B cell (primary cell): ENCODE results near the gene AHDC1. TPM values are rescaled to one million over a fixed set of nuclear protein-coding genes. Genes with fewer than 3 reads are reported as not detected.

Experiments
- ATAC-seq: fragments of 200-7000 bp; cut with Tn5 transposase; one replicate; pipeline ENCODE4 v1.10.0; 2021; ENCODE audit warnings: low read depth, mild to moderate bottlenecking, moderate number of reproducible peaks, moderate library complexity
- CTCF ChIA-PET: fragments of 350-600 bp; sonication (Branson Sonifier 250); formaldehyde crosslinking; loops from one replicate; lab custom pipeline; 2021; ENCODE audit warnings: antibody characterized with exemption, inconsistent platforms; lab: Charles Lee
- POLR2A ChIA-PET: fragments of 350-600 bp; sonication (Branson Sonifier 250); formaldehyde crosslinking; loops from one replicate; lab custom pipeline; 2021; ENCODE audit warnings: antibody characterized with exemption; lab: Charles Lee
- DNase-seq: peaks from one replicate; pipeline ENCODE4 v3.0.0; 2013
- H2AFZ ChIP-seq: 2 replicates; pipeline ENCODE4 v1.6.1; 2012; ENCODE audit warnings: mild to moderate bottlenecking, low read depth, low read length; ENCODE audit not compliant: insufficient read depth, poor library complexity, severe bottlenecking
- H3K27ac ChIP-seq, 2 donors: 1 replicate in 1 of 2; 2 replicates in 1 of 2; pipeline ENCODE4 v1.5.1; 2012 to 2013; ENCODE audit warnings: low read length in 2 of 2, mild to moderate bottlenecking in 2 of 2, moderate library complexity in 1 of 2
- H3K27me3 ChIP-seq, 4 experiments: fragments of 200-600 bp in 1 of 4; sonication (generic) in 1 of 4; replicated peaks in 1 of 4; 1 replicate in 2 of 4; 2 replicates in 2 of 4; pipeline versions ENCODE4 v1.6.1 to v1.7.0; 2013 to 2016; ENCODE audit warnings: low read length in 3 of 4, mild to moderate bottlenecking in 2 of 4, mixed read lengths in 1 of 4, moderate library complexity in 1 of 4; ENCODE audit not compliant: insufficient read depth in 4 of 4, control insufficient read depth in 3 of 4; ENCODE audit errors: control extremely low read depth in 1 of 4
- H3K36me3 ChIP-seq, 2 experiments: replicated peaks in 1 of 2; 1 replicate in 1 of 2; 2 replicates in 1 of 2; pipeline versions ENCODE4 v1.6.1 to v1.7.1; 2013; ENCODE audit warnings: low read length in 1 of 2; ENCODE audit not compliant: insufficient read depth in 2 of 2, control insufficient read depth in 1 of 2; ENCODE audit errors: control extremely low read depth in 1 of 2, extremely low read depth in 1 of 2
- H3K4me1 ChIP-seq, 2 donors: fragments of 200-600 bp in 1 of 2; sonication (generic) in 1 of 2; 1 replicate in 1 of 2; 2 replicates in 1 of 2; pipeline versions ENCODE4 v1.5.1 to v1.6.1; 2013 to 2017; ENCODE audit warnings: low read length in 2 of 2; ENCODE audit not compliant: control insufficient read depth in 2 of 2, insufficient read depth in 2 of 2
- H3K4me2 ChIP-seq: replicated peaks from 2 replicates; pipeline ENCODE3; 2012; ENCODE audit warnings: mild to moderate bottlenecking, low read depth, low read length; ENCODE audit not compliant: poor library complexity, severe bottlenecking
- H3K4me3 ChIP-seq, 5 experiments: fragments of 200-600 bp in 1 of 5; sonication (generic) in 1 of 5; 1 replicate in 3 of 5; 2 replicates in 2 of 5; pipeline versions ENCODE4 v1.5.1 to v1.7.0; 2011 to 2016; ENCODE audit warnings: low read length in 4 of 5, mild to moderate bottlenecking in 4 of 5, low read depth in 2 of 5, control low read depth in 1 of 5, moderate library complexity in 1 of 5; ENCODE audit not compliant: insufficient read depth in 1 of 5; ENCODE audit errors: control extremely low read depth in 1 of 5, extremely low read depth in 1 of 5
- H3K79me2 ChIP-seq: fragments of 200-600 bp; sonication (generic); one replicate; pipeline ENCODE4 v1.6.0; 2016; ENCODE audit warnings: low read length; ENCODE audit not compliant: control insufficient read depth, insufficient read depth
- H3K9ac ChIP-seq: fragments of 200-600 bp; sonication (generic); 2 replicates; pipeline ENCODE4 v1.6.1; 2017; ENCODE audit warnings: mild to moderate bottlenecking, low read length, moderate library complexity
- H3K9me3 ChIP-seq, 3 donors: one replicate each; pipeline versions ENCODE4 v1.6.1 to v1.7.1; 2013; ENCODE audit warnings: low read length in 2 of 3; ENCODE audit not compliant: control insufficient read depth in 2 of 3, insufficient read depth in 1 of 3; ENCODE audit errors: control extremely low read depth in 1 of 3
- H4K20me1 ChIP-seq: 2 replicates; pipeline ENCODE4 v1.6.0; 2012; ENCODE audit warnings: mild to moderate bottlenecking, low read length; ENCODE audit not compliant: insufficient read depth, control insufficient read depth, poor library complexity, severe bottlenecking
- H3K27ac Mint-ChIP-seq: one replicate; pipeline ENCODE4 v1.8.0; 2021; ENCODE audit warnings: mixed read lengths
- H3K27me3 Mint-ChIP-seq: one replicate; pipeline ENCODE4 v1.8.0; 2021; ENCODE audit warnings: mixed read lengths
- H3K4me1 Mint-ChIP-seq: one replicate; pipeline ENCODE4 v1.8.0; 2021; ENCODE audit warnings: mixed read lengths
- H3K4me3 Mint-ChIP-seq: one replicate; pipeline ENCODE4 v1.8.0; 2021; ENCODE audit warnings: mixed read lengths
- H3K9me3 Mint-ChIP-seq: one replicate; pipeline ENCODE4 v1.8.0; 2022; ENCODE audit warnings: mixed read lengths; ENCODE audit not compliant: insufficient read depth
- CTCF ChIP-seq: fragments of 200-600 bp; IDR thresholded peaks from one replicate; pipeline ENCODE4 v1.8.0; 2022; ENCODE audit warnings: antibody characterized with exemption, mild to moderate bottlenecking
- EZH2 ChIP-seq: IDR thresholded peaks from 2 replicates; pipeline ENCODE4 v1.6.1; 2012; ENCODE audit warnings: borderline replicate concordance, low read depth, mild to moderate bottlenecking, moderate library complexity, low read length; ENCODE audit not compliant: insufficient read depth, poor library complexity, severe bottlenecking
- WGBS: methylation state at CpG from one replicate; pipeline ENCODE4 v1.1.5; 2013; ENCODE audit warnings: missing lambda C conversion rate; ENCODE audit not compliant: insufficient coverage; 5-methylcytosine and 5-hydroxymethylcytosine counted together
- intact Hi-C: fragments of 100-400 bp; cut with micrococcal nuclease; formaldehyde crosslinking; loops from one replicate; pipeline ENCODE4 v1.10.0; 2022
- polyA plus RNA-seq: library from polyadenylated mRNA; depleted of rRNA; stranded (reverse); fragments of >200 nt; gene quantifications from 2 replicates; pipeline ENCODE4 v1.2.3, GENCODE V29; 2012
- total RNA-seq, 2 donors: library from RNA; stranded (reverse); fragments of 120-200 nt in 1 of 2; gene quantifications; 1 replicate in 1 of 2; 2 replicates in 1 of 2; pipeline versions ENCODE4 v1.2.3 to v1.2.4, GENCODE V29; 2013 to 2022

The AHDC1 gene
- total and polyA plus RNA-seq, 2 donors (not counting 1 experiment from before 2014, with no cell fraction given), result 6.2 to 32.0 TPM

DNA sequence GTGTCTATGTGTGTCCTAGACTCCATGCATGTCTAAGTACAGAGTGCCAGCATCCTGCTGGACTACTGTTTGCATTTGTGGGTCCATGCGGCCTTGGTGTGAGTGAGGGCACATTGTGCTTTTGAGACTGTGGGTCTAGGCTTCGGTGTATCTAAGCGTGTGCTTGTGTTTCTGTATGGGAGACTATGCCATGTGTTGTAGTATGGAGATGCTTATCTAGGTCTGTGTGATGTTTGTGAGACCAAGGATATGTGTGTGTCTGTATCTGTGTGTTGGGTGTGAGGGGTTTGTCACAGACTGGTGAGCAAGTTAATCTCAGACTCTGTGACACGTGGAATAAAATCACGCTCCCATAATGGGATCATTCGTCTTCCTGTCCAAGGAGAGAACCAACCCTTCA lies 14.5 kb downstream of the AHDC1 start:
- no peak overlapping the region for H3K4me3 ChIP-seq
- no peak for TF ChIP-seq EZH2
- TF ChIP-seq CTCF, result no peak
- ChIA-PET CTCF (no interaction called here), POLR2A (no interaction called here)
- peaks cover 39% of the 10 kb centered on the region for H4K20me1 ChIP-seq
- intact Hi-C loops, result no loop called here
- H3K4me1 Mint-ChIP-seq, result peaks cover 6% of the 10 kb centered on the region
- H3K79me2 ChIP-seq, result peaks cover 92% of the 10 kb centered on the region
- H3K27ac Mint-ChIP-seq, result no peak overlapping the region
- H2AFZ ChIP-seq, result no peak overlapping the region
- H3K27me3 ChIP-seq, result no peaks in the 10 kb centered on the region
- H3K4me2 ChIP-seq, result no peak overlapping the region
- H3K9me3 ChIP-seq, result no peaks in the 10 kb centered on the region
- ATAC-seq (no peak), DNase-seq (no peak)
- H3K9me3 Mint-ChIP-seq, result no peaks in the 10 kb centered on the region
- no peaks in the 10 kb centered on the region for H3K27me3 Mint-ChIP-seq
- H3K36me3 ChIP-seq, result peaks cover 0 to 18% of the 10 kb centered on the region in 2 experiments
- no peak overlapping the region for H3K27ac ChIP-seq
- WGBS, result 87% methylated on average over 5 of the region's 6 CpGs
- no peak overlapping the region for H3K4me3 Mint-ChIP-seq
- peaks cover 3 to 12% of the 10 kb centered on the region in 2 donors for H3K4me1 ChIP-seq
- H3K9ac ChIP-seq, result no peak overlapping the region

DNA sequence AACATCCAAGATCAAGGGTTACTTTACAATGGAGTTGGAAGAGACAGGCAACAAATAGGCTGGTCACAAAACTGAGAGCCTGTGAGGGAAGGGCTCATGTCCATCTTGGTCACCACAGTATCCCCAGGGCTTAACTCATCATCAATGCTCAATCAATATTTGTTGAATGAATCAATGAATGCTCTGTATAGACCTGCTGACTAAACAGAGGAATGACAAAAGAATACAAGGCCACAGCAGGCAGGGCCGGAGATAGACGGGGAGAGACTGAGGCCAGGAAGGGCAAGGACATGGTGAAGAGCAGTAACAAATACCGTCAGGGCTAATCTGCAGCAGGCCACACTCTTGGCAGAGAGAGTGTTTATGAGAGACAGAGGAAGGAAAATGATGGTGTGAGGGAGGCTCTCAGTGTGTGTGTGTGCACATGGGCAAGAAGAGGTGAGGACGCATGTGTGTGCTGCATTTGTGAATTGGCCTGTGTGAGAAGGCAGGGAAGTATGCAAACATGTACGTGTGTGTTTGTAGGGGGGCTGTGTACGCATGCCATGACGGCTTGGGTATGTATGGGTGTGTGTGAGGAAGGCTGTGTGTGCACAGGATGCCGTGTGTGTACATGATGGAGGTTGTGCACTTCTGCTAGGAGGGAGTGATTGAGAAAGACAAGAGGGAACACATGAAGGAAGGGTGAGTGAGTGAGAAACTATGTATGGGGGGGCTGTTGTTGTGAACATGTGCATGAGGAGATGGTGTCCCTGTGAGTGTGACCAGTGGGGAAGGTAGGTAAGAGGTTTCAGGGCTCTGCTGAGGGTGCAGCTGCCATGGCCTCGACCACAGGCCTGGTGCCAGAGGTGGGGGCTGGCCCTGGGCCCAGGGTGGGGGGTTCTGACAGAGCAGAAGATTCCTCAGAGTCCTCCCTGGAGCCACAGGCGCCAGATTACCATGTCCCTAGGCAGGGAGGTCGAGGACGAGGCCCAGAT lies 15.4 kb downstream of the AHDC1 start:
- ChIA-PET CTCF (no interaction called here), POLR2A (no interaction called here)
- H3K4me3 Mint-ChIP-seq, result no peak overlapping the region
- no peaks in the 10 kb centered on the region for H3K27me3 ChIP-seq
- TF ChIP-seq EZH2 (no peak), CTCF (no peak)
- H3K4me2 ChIP-seq, result no peak overlapping the region
- H3K4me1 ChIP-seq, result peaks cover 3 to 12% of the 10 kb centered on the region in 2 donors
- H4K20me1 ChIP-seq, result peaks cover 31% of the 10 kb centered on the region
- H3K79me2 ChIP-seq, result peaks cover 89% of the 10 kb centered on the region
- H3K9me3 ChIP-seq, result no peaks in the 10 kb centered on the region
- DNase-seq (no peak), ATAC-seq (no peak)
- no peak overlapping the region for H3K27ac Mint-ChIP-seq
- WGBS, result 91% methylated on average over 11 of the region's 12 CpGs
- H2AFZ ChIP-seq, result no peak overlapping the region
- H3K4me3 ChIP-seq, result no peak overlapping the region
- peaks cover 6% of the 10 kb centered on the region for H3K4me1 Mint-ChIP-seq
- no peaks in the 10 kb centered on the region for H3K27me3 Mint-ChIP-seq
- intact Hi-C loops, result no loop called here
- H3K27ac ChIP-seq, result no peak overlapping the region
- no peaks in the 10 kb centered on the region for H3K9me3 Mint-ChIP-seq
- no peak overlapping the region for H3K9ac ChIP-seq
- peaks cover 0 to 13% of the 10 kb centered on the region in 2 experiments for H3K36me3 ChIP-seq
